ENCODE results near the gene NPAS3. TPM values are rescaled to one million over a fixed set of nuclear protein-coding genes. Genes with fewer than 3 reads are reported as not detected.

NPAS3 gene
- total and polyA plus RNA-seq, 2 donors (not counting 3 experiments of a cell fraction or from before 2014, with no cell fraction given): 0.10 to 0.13 TPM

DNA sequence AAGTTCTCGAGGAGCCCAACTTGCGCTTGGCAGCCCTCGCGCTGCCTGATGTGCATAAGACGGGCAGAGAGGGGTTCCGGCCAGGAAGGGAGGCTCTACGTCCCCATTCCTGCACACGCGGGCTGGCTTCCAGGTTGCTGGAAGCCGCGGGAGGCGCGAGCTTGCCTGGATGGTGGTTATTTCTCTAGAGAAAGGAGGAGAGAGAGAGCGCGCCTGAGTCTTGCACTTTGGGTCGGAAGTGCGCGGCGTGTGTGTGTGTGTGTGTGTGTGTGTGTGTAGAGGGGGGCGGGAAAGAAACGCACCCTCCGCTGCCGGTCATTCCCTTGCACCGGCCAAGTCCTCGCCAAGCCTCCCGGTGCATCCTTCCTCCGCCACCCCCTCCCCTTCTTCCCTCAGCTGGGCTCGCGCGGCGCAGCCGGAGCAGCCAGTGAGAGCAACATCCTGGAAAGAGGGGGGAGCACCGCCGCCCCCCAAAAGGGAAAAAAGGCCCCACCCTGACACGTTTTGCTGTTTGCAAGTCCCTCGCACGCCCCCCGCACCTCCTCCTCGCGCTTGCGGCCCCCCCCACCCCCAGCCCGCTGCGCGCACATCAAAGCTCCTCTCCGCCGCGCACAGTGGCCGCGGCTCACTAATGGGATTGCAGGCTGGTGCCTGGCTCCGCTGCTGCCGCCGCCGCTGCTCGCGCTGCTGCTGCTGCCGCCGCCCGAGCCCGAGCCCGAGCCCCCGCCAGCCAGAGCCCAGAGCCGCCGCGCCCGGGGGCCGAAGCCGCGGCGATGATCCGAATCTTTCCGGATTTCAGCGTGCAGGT is 4.4 kb upstream of the NPAS3 start:
- Histone ChIP-seq H3K27me3 (ENCODE audit: control insufficient read depth in 2 of 2, insufficient read depth in 2 of 2, low read length in 2 of 2) (peaks cover 58 to 80% of the 10 kb centered on the region in 2 experiments), H3K9ac (replicated peaks; ENCODE audit: extremely low read depth, insufficient read depth, low read length) (no peak overlapping the region), H3K4me3 (replicated peaks in 1 of 3; ENCODE audit: insufficient read depth in 1 of 3, low read depth in 1 of 3, low read length in 3 of 3) (peak overlapping the region in 2 of 3 experiments; percentile 11 to 21), H3K36me3 (ENCODE audit: control insufficient read depth in 2 of 2, extremely low read depth in 1 of 2, insufficient read depth in 2 of 2, low read length in 2 of 2) (no peaks in the 10 kb centered on the region), H4K20me1 (replicated peaks; ENCODE audit: control insufficient read depth, extremely low read depth, insufficient read depth, low read length) (no peaks in the 10 kb centered on the region), H3K9me3 (replicated peaks; ENCODE audit: control insufficient read depth, insufficient read depth, low read length) (no peaks in the 10 kb centered on the region), H2AFZ (ENCODE audit: low read depth, low read length) (peak overlapping the region; percentile 19), H3K79me2 (ENCODE audit: control insufficient read depth, insufficient read depth, low read length) (no peaks in the 10 kb centered on the region), H3K27ac (ENCODE audit: insufficient read depth, low read depth, low read length) (no peak overlapping the region), H3K4me2 (ENCODE audit: insufficient read depth, low read length) (peak overlapping the region; percentile 39), H3K9me1 (replicated peaks; ENCODE audit: control insufficient read depth, extremely low read depth, insufficient read depth, low read length) (no peaks in the 10 kb centered on the region), H3K4me1 (ENCODE audit: control insufficient read depth, extremely low read depth, insufficient read depth, low read length) (peaks cover 19% of the 10 kb centered on the region)
- DNase-seq (ENCODE audit: low read depth, low spot score) (no peak), FAIRE-seq (no peak)
- ChIA-PET POLR2A (no interaction called here), CTCF (no interaction called here)
- dilution Hi-C loops (cut with MboI; ENCODE audit: extremely low pct_ligation_motif_present, low sequenced_read_pairs): no loop called here
- TF ChIP-seq JUN (IDR thresholded peaks at IDR 0.05; ENCODE audit: borderline replicate concordance, insufficient read depth, insufficient read length, low read depth) (no peak), EZH2 (IDR thresholded peaks at IDR 0.05; ENCODE audit: borderline replicate concordance, low read depth, low read length, severe bottlenecking) (peak; percentile 75)
- no TSS peak for BruUV-seq (replicated peaks)
- intact Hi-C loops (cut with micrococcal nuclease): loop anchor here (5.0 to 10.0 kb wide), 4 partner anchors 237 to 1121 kb away; no protein-coding TSS in a partner anchor

DNA sequence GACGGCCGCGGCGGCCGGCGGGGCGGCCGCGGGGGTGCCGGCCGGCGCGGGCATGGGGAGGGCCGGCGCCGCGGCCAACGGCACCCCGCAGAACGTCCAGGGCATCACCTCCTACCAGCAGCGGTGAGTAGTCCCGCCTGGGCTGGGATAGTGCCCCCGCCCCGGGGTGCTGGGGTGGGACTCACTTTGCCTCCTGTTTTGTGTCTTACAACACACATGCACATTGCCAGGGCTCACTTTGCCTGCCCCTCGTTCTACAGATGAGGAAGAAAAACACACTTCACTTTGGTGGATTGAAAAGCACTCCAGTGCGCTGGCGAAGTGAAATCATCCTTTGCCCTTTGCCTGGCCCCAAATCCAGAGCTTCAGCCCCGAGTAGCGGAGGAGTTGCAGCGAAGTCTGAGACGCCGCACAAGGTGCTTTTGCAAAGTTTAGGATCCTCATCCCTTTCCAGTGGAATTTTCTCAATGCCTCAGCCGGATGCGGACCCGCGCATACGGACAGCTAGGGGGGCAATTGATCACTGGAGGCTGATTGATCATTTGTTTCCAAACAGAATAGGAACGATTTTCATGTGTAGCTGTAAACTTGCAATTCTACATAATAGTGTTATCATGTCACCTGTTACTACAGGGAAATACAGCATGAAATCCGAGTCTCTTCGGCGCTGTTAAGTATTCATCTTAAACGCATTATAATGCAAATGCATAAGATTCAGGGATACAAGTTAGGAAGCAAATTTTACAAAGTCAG is 3.6 kb upstream of the NPAS3 start:
- peak; percentile 90 for TF ChIP-seq EZH2 (IDR thresholded peaks at IDR 0.05; ENCODE audit: borderline replicate concordance, low read depth, low read length, severe bottlenecking)
- TF ChIP-seq, protein P1, sequence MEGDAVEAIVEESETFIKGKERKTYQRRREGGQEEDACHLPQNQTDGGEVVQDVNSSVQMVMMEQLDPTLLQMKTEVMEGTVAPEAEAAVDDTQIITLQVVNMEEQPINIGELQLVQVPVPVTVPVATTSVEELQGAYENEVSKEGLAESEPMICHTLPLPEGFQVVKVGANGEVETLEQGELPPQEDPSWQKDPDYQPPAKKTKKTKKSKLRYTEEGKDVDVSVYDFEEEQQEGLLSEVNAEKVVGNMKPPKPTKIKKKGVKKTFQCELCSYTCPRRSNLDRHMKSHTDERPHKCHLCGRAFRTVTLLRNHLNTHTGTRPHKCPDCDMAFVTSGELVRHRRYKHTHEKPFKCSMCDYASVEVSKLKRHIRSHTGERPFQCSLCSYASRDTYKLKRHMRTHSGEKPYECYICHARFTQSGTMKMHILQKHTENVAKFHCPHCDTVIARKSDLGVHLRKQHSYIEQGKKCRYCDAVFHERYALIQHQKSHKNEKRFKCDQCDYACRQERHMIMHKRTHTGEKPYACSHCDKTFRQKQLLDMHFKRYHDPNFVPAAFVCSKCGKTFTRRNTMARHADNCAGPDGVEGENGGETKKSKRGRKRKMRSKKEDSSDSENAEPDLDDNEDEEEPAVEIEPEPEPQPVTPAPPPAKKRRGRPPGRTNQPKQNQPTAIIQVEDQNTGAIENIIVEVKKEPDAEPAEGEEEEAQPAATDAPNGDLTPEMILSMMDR (IDR thresholded peaks at IDR 0.05; ENCODE audit: extremely low read depth in 1 of 2, insufficient read depth in 1 of 2, low read depth in 1 of 2, low read length in 2 of 2): no peak
- TF ChIP-seq, protein P2, sequence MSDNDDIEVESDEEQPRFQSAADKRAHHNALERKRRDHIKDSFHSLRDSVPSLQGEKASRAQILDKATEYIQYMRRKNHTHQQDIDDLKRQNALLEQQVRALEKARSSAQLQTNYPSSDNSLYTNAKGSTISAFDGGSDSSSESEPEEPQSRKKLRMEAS (IDR thresholded peaks at IDR 0.05; ENCODE audit: insufficient read depth, insufficient read length): no peak
- no peak for TF ChIP-seq FOS (IDR thresholded peaks at IDR 0.05; ENCODE audit: borderline replicate concordance, insufficient read depth, low read length)
- no peak for TF ChIP-seq POLR2A (IDR thresholded peaks at IDR 0.05; ENCODE audit: low read depth, low read length)
- Histone ChIP-seq H3K36me3 (ENCODE audit: control insufficient read depth in 2 of 2, extremely low read depth in 1 of 2, insufficient read depth in 2 of 2, low read length in 2 of 2) (no peaks in the 10 kb centered on the region), H3K4me1 (ENCODE audit: control insufficient read depth, extremely low read depth, insufficient read depth, low read length) (peaks cover 19% of the 10 kb centered on the region), H3K27me3 (ENCODE audit: control insufficient read depth in 2 of 2, insufficient read depth in 2 of 2, low read length in 2 of 2) (peaks cover 59 to 79% of the 10 kb centered on the region in 2 experiments), H3K9me1 (replicated peaks; ENCODE audit: control insufficient read depth, extremely low read depth, insufficient read depth, low read length) (no peaks in the 10 kb centered on the region), H4K20me1 (replicated peaks; ENCODE audit: control insufficient read depth, extremely low read depth, insufficient read depth, low read length) (no peaks in the 10 kb centered on the region), H3K27ac (ENCODE audit: insufficient read depth, low read depth, low read length) (no peak overlapping the region), H3K79me2 (ENCODE audit: control insufficient read depth, insufficient read depth, low read length) (no peaks in the 10 kb centered on the region), H3K9ac (replicated peaks; ENCODE audit: extremely low read depth, insufficient read depth, low read length) (no peak overlapping the region), H3K4me3 (replicated peaks in 1 of 3; ENCODE audit: insufficient read depth in 1 of 3, low read depth in 1 of 3, low read length in 3 of 3) (peak overlapping the region in 1 of 3 experiments; percentile 15), H3K4me2 (ENCODE audit: insufficient read depth, low read length) (peak overlapping the region; percentile 37), H3K9me3 (replicated peaks; ENCODE audit: control insufficient read depth, insufficient read depth, low read length) (no peaks in the 10 kb centered on the region), H2AFZ (ENCODE audit: low read depth, low read length) (no peak overlapping the region)
- no TSS peak for BruUV-seq (replicated peaks)
- intact Hi-C loops (cut with micrococcal nuclease): loop anchor here (5.0 to 10.0 kb wide), 5 partner anchors 228 to 1120 kb away; no protein-coding TSS in a partner anchor
- DNase-seq (ENCODE audit: low read depth, low spot score) (no peak), FAIRE-seq (peak; percentile 46)
- ChIA-PET POLR2A (no interaction called here), CTCF (no interaction called here)
- dilution Hi-C loops (cut with MboI; ENCODE audit: extremely low pct_ligation_motif_present, low sequenced_read_pairs): no loop called here

All from endothelial cell of umbilical vein (primary cell).